GM18868 (cell line): Measurements from ENCODE around the gene GMPR.
"Not testable (repeated sequence)": the region's sequence is repeated elsewhere in the genome, so short reads cannot be mapped to it uniquely, and the experiment has no call there.

Source experiments
- ATAC-seq: cut with Tn5 transposase; IDR thresholded peaks from one replicate; pipeline ENCODE4 v1.9.1; 2021; ENCODE audit warnings: mild to moderate bottlenecking, moderate library complexity; ENCODE audit not compliant: unreplicated experiment

GMPR gene

DNA sequence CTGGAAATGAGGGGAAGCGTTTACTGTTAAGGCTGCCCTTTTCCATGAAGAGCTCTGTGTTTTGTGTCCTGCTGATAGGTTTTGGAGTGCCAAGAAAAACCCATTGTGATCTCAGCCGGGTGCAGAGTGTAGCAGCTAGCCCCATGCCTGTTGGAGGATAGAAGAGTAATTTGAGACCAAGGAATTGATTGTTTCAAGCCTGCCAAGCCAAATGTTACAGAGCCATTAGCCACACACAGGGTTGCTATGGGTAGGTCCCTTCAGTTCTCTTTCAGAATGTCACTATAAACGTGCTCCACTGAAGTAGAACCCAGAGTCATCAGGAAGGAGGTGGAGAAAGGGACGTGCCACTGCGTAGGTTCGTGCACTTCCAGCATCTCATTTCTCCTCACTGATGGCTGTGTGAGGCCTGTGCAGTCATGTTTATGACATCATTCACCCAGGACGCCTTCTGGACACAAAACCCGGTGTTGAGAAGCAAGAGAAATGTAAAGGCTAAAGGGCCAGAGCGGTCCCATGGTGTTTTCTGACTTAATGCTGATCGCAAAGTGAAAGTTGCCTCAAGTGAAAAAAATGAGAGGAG lies 6.6 kb downstream of the GMPR start:
- no peak for ATAC-seq

DNA sequence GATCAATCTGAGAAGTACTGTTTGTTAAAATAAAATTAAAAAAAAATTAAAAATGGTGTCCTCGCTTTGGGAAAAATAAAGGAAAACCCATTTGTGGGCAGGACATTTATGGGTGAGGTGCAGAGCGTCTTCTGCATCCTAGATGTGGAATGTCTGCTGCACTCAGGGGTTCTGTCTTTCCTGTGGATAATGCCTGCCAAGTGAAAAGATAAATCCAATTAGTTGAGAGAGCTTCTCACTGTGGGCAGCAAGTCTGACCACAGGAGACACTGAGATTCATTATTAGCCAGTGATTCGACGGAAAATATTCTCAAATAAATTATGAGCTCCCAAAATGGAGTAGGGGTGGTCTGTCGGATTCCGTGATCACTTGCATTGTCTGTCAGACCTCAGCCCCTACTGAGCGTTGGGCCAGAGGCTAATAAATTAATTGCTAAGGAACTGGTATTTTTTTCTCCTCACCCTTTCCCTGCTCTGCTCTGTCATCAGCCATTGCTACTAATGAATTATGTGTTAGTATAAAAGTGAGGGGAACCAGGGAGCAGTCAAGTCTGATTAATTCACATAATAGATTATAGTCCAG lies 10.0 kb downstream of the GMPR start:
- no peak for ATAC-seq

DNA sequence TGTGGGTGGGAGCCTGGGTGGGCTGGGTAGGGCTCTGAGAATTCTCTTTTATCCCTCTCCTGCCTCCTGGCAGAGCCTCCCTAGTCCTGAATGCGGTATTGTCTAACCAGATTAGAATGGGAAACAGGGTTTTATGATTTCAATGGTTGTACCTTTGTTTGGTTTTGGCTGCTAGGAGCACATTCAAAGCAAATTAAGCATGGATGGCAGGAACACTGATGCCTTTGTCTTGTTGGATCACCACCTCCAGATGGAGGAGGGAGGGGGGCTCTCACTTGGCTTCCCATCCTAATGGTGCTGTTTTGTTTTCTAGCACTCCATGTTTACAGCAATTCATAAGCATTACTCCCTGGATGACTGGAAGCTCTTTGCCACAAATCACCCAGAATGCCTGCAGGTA lies 11.6 kb downstream of the GMPR start:
- ATAC-seq = no peak

DNA sequence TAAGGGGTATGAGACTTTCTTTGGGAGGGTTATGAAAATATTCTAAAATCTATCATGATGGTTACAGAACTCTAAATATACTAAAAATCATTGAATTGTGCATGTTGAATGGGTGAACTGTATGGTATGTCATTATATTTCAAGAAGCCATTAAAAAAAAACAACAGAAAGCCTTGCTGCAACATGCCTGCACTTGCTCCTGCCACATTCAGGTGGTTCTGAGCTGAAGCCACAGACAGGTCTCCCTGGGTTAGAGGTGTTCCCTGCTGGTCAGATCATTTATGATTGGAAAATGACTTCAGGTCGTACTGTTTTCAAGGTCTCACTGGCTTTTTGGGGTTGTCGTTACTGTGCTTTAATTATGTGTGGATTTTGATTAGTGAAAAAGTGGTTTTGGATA lies 13.3 kb downstream of the GMPR start:
- ATAC-seq = no peak

DNA sequence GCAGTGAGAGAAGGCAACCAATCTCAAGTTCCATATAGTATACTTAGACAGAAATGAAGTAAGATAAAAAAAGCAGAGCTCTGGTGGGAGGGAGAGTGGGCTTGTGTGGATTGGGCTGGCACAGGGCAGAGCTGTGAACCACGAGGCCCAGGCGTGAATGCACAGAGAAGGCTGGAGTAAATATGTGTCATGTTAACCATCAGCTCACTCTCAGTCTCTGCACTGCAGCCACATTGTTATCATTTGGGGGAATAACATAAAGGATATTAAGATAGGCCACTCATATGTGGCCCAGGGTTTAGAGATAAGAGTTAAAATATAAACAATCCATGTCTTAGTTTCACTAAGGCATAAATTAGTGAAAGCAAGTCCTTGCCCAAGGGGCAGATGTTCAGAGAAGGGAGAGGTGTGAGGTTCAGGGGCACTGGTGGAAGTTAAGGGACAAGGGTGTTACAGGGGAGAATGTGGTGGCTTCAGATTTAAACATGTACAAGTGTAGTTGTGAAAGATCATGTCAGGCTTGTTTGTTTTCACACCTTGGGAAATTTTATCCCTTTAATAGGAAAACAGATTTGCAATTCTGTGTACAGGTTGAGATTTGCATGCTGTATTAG lies 14.4 kb downstream of the GMPR start:
- no peak for ATAC-seq

DNA sequence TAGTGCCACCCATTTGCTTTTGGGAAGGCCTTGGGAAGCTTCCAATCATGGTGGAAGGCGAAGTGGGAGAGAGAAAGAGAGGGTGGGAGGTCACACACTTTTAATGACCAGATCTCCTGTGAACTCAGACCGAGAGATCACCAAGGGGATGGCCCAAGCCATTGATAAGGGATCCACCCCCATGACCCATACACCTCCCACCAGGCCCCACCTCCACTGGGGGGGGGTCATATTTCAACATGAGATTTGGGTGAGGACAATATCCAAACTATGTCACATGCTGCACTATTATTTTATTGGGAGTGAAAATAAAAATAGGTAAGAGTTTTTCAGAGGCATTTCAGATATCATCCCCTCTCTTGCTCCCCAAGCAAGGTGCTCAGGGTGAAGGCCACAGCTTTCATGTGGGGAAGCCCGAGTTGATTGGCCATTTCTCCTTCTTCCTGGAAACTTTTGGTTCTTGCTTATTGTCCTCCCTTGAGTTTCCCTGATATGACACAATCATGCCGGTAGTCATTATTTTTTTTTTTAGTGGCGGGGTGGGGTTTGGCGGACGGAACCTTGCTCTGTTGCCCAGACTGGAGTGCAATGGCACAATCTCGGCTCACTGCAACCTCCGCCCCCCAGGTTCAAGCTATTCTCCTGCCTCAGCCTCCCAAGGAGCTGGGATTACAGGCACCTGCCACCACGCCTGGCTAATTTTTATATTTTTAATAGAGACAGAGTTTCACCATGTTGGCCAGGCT lies 15.2 kb downstream of the GMPR start:
- ATAC-seq = no peak

DNA sequence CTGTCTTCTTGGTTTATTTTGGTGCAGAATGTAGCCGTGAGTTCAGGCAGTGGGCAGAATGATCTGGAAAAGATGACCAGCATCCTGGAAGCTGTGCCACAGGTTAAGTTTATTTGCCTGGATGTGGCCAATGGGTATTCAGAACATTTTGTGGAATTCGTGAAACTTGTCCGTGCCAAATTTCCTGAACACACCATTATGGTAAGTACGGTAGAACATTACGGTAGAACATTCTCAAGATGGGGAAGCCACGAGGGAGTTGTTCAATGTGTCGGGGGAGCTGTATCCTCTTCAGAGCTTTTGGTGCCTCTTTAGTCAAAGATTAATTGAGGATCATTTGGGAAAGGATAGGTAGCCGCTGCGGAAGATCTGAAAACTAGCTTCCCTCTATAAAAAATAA lies 16.1 kb downstream of the GMPR start:
- ATAC-seq = no peak

DNA sequence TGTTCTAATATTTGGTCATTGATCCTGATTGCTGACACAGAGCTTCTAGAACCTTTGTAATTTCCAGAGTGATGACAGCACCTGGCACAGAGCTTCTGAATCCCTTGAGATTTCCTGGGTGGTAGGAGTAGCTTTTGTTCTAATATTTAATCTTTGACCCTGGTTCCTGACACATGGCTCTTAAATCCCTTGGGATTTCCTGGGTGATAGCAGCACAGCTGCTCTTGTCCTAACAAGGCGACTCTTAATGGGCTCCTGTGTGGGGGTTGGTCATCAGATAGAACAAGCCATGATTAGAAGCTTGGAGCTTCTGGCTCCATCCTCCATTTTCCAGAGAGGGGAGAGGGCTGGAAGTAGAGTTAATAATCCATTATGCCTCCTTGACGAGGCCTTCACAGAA lies 18.4 kb downstream of the GMPR start:
- ATAC-seq = no peak

DNA sequence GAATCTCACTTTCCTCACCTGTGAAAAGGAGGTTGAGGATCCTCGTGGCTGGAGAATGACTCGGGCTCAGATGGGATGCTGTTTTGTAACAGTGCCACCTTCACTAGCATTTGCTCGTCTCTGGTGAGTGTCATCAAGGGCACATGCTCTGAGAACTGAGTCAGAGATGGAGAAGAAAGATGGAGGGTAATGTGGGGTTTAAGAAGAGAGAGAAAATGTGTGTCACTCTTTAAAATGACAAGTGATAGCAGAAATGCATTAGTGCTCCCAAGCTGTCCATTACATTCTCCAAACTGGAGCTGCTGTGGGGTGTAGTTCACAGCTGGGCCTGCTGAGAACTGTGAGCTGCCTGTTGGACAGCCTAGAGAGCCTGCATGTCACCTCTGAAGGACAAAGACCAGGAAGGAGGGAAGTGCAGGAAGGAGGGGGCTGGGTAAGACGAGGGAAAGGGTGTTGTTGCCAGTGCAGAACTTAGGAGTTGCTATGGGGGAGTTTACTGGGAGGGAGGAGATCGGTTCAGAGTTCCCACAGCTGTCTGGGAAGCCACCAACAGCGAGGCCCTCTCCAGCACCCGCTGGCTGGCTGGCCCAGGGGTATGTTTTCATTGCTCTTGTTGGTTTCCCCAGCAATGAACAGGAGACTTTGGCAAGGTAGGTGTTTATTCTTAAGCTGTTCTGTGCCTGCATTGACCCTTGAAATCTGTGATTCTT lies 19.8 kb downstream of the GMPR start:
- ATAC-seq = no peak

DNA sequence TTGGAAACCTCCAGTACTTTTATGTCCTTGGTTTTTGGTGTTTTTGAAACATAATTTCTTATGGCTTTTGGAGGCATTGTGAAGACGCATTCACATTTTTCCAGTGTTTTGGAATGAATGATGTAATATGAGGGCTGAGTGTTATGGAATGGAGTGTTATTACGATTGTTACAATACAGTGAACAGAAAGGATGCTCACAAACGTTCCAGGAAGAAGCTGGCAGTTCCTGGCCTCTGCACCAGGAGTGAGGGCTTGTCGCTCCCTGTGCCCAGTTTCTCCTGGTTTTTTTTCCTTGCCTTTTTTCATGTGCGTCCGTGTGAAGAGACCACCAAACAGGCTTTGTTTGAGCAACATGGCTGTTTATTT lies 20.3 kb downstream of the GMPR start:
- no peak for ATAC-seq

DNA sequence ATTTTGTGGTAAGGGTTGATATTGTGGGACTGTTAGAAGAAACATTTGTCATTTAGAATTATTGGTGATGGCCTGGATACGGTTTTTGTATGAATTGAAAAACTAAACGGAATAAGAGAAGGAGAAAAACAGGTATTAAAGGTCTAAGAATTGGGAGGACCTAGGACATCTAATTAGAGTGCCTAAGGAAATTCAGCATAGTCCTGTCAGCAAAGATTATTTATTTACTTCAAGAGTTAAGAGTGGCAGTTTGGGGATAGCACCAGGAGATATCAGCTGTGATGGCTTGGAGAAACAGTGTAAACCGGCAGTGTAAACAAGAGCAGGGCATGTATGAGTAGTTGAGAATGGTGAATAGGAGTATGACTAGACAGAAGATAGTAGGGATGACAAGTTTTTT lies 21.2 kb downstream of the GMPR start:
- ATAC-seq = not testable (repeated sequence)

DNA sequence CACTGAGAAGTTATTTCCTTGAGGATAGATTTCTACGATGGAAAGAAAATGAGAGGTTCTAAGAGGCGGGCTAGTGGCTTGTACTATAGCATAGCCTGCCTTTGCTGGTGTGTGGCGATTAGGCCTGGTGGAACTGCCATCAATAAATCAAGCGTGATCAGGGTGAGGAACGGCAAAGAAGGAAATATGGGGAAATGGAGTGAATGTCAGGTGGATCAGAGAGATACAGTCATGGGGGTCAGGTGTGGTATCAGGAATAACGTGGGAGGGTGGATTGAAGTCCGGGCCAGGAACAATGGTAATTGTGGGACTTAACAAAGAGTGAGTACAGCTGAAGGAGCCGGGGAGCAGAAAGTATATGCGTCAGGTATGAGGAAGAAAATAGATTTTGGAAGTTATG lies 22.2 kb downstream of the GMPR start:
- not testable (repeated sequence) for ATAC-seq

DNA sequence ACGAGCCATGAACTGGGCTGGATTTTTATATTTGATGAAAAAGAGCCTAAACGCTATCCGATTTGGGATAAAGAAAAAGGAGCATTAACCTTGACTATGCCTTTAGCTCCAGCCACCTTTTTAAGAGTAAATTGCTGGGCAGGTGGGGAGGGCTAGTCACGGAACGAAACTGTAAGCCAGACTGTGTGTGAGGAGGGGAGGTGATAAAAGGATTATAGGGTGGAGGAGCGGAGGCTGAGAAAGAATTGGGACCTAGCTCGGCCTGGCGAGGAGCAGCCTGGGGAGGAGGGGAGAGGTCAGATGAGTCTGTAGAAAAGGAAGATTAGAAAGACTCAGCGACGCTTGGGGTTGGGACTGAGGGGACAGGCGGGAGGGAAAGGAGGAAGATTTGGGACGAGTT lies 24.4 kb downstream of the GMPR start:
- not testable (repeated sequence) for ATAC-seq

DNA sequence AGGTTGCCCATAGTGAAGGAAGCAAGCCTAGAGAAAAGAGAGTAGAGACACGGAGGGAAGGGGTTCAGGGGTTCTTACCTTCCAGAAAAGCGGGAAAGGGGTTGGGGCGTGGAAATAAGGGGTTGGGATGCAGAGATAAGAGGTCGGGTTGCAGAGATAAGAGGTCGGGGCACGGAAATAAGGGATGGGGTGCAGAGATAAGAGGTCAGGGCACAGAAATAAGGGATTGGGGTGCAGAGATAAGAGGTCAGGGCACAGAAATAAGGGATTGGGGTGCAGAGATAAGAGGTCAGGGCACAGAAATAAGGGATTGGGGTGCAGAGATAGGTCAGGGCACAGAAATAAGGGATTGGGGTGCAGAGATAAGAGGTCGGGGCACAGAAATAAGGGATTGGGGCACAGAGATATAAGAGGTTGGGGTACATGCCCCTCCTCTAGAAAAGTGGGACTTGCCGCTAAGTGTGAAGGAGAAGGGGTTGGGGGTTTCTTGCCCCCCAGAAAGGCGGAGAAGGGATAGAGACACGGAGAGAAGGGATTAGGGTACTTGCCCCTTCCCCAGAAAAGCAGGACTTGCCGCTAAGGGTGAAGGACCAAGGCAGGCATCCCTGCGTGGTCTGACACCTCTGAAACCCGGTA lies 25.2 kb downstream of the GMPR start:
- not testable (repeated sequence) for ATAC-seq

DNA sequence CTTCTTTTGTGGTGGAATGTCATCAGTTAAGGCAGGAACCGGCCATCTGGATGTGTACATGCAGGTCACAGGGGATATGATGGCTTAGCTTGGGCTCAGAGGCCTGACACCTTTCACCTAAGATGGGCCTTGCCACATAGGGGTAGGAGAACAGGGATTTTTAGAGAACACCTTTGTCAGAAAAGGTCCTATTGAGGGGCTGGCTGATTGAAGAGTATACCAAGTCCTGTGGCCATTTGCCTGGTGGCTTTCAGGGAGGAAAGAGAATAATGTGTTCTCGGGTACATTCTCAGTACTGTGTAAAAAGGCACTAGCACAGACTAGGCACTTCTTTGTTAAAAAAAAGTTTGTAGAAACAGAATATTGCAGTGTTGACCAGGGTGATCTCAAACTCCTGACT lies 26.4 kb downstream of the GMPR start:
- no peak for ATAC-seq

DNA sequence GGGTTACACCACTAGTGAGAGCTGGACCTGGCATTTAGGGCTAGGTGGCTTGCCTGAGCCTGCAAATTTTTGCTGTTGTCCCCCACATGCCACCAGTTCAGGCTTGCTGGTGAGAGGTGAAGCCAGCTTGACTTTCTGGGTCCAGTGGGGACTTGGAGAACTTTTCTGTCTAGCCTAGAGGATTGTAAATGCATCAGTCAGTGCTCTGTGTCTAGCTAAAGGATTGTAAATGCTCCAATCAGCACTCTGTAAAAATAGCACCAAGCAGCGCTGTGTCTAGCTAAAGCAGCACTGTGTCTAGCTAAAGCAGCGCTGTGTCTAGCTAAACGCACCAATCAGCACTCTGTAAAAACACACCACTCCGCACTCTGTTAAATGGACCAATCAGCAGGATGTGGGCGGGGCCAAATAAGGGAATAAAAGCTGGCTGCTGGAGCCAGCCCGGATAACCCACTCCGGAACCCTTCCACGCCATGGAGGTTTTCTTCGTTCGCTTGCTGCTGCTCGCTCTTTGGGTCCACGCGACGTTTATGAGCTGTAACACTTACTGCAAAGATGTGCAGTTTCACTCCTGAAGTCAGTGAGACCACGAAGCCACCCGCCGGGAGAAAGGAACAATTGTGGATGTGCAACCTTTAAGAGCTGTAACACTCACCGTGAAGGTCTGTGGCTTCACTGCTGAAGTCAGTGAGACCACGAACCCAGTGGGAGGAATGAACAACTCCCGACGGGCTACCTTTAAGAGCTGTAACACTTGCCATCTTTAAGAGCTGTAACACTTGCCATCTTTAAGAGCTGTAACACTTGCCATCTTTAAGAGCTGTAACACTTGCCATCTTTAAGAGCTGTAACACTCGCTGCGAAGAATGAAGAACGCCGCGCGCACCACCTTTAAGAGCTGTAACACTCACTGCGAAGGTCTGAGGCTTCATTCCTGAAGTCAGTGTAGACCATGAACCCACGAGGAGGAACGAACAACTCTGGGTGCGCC lies 27.3 kb downstream of the GMPR start:
- no peak for ATAC-seq

DNA sequence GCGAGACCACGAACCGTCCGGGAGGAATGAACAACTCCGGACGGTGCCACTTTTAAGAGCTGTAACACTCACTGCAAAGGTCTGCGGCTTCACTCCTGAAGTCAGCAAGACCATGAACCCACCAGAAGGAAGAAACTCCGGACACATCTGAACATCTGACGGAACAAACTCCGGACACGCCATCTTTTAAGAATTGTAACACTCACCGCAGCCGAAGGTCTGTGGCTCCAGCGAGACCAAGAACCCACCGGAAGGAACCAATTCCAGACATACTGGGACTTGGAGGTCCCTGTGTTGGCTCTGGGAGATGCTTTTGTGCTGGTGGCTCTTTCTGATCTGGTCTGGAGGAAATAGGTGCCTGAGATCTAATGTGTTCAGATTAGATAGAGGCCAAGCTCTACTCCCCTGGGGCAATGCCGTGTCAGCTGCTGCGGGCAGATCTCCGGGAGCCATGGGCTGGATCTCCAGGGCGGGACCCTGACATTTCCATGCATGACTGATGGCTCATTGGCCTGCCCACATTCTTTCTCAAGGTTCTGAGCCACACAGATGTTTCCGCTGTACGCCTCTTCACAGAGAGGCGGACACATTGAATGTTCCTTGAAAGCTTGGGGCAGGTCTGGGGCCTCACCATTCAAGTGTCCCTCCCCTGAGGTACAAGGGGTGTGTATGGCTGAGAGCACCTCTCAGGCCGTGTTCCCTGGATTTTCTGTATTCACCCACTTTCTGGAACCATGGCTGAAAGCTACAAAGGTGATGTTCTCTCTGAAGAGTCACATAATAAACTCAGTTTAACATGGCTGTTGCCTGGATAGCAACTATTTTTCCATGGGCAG lies 29.3 kb downstream of the GMPR start:
- ATAC-seq = no peak

DNA sequence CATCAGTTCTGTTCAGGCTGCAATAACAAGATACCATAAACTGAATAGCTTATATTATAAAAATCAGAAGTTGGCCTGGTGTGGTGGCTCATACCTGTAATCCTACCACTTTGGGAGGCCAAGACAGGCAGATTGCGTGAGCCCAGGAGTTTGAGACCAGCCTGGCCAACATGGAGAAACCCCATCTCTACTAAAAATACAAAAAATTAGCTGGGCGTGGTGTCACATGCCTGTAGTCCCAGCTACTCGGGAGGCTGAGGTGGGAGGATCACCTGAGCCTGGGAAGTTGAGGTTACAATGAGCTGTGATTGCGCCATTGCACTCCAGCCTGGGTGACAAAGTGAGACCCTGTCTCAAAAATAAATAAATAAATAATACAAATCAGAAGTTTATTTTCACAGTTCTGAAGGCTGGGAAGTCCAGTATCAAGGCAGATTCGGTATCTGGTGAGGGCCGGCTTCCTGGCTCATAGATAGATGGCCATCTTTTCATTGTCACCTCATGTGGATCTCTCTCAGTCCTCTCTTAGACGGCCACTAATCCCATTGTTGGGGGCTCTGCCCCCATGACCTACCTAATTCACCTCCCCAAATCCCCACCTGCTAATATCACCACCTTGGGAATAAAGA lies 31.2 kb downstream of the GMPR start:
- ATAC-seq = not testable (repeated sequence)
